Measurements from ENCODE around the gene ZNF516.

ZNF516 gene

GRCh38 chr18:76468345-76469304 is 26.4 kb downstream of the ZNF516 start:
- DNase-seq, result peak; percentile 29 to 36

GRCh38 chr18:76467371-76468190 is 27.5 kb downstream of the ZNF516 start:
- peak; percentile 88 to 93 for DNase-seq

GRCh38 chr18:76466410-76466991 is 28.5 kb downstream of the ZNF516 start:
- no peak for DNase-seq

DNA sequence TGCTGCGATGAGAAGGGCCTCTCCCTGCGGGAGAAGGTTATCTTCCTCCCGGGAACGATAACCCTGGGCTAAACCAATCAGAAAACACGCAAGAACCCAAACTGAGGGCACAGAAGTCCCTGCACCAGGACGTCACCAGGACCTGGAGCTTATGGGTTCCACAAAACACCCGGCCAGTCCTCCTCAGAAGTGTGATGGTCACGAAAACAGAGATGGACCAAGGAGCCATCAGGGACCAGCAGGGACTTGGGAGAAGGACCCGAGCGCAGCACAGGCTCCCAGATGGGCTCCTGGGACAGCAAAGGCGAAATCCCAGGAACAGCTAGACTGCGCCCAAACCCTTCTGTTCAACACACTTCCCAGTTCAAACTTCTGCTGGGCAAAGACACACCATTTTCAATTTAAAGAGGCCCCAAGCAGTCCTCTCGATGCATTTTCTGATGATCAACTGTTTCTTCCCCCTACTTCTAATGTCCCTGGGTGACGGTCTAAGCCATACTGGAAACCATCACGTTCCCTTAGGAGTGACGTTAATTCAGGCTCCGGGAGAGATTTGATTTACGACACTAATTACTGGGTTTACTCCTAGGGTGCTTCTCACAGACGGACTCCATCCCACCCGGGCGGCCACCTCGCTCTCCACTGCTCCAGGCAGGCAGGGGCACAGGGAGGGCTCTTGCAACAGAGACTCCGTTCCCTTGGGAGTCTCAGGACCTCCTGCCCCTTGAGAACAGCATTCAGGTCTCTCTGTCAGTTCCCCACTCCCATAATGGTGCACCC is 29.2 kb downstream of the ZNF516 start:
- DNase-seq, result no peak

DNA sequence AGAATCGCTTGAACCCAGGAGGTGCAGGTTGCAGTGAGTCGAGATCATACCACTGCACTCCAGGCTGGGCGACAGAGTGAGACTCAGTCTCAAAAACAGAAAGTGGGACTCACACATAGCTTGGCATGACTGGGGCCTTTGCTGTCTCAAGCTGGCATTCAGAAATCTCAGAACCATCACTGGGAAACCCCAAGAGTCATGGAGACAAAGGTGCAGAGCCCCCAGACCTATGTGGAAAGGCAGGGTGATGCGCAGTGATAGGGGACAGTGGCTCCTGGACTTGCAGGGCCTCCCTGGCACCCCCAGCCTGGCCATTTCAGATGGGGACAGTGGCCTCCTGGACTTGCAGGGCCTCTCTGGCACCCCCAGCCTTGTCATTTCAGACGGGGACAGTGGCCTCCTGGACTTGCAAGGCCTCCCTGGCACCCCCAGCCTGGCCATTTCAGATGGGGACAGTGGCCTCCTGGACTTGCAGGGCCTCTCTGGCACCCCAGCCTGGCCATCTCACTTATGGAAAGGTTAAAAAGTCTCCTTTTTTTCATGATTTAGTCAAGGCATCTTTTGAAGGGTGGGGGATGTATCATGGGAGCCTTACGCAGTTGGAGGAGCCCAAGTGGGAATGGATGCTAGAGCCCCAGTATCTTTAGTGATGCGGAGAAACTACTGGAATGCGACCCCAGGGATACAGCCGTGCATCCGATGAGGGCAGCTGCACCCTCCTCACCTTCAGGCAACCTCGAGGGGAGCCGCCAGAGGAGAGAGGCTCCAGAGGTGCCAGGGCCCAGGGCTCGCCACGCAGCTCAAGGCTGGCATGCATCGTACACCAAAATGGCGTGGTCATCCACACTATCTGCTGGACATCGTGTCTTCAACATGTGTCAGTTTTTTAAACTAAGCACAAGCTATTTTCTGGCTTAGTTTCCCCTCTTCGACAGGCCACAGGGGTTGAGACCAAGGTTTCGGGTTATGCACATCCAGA is 30.5 kb downstream of the ZNF516 start:
- no peak for DNase-seq

GRCh38 chr18:76463872-76464271 is 31.2 kb downstream of the ZNF516 start:
- no peak for DNase-seq

DNA sequence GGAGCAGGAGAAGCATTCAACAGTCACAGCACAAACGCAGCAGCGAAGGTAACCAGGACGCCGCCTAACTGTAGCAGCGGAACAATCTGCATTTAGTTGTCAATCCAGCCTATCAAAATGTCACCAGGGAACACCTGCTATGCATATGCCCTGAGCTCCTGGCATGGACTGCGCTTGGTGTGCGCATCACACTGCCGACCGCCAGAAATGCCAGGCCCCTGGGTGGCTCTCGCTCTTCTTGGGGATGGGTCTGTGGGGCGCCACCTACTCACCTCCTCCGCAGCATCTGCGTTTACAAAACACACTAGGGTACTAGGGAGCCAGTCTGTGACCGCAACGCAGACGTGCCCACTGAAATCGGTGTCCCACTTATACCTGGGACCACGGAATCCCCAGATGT is 31.7 kb downstream of the ZNF516 start:
- no peak for DNase-seq

- no peak for DNase-seq
Measured at GRCh38 chr18:76462326-76462694, 32.7 kb downstream of the ZNF516 start.

- no peak for DNase-seq
Measured at GRCh38 chr18:76461692-76462325, 33.2 kb downstream of the ZNF516 start.

GRCh38 chr18:76461148-76461547 is 33.9 kb downstream of the ZNF516 start:
- no peak for DNase-seq

- DNase-seq, result no peak
Measured at GRCh38 chr18:76460482-76460881, 34.6 kb downstream of the ZNF516 start.

DNA sequence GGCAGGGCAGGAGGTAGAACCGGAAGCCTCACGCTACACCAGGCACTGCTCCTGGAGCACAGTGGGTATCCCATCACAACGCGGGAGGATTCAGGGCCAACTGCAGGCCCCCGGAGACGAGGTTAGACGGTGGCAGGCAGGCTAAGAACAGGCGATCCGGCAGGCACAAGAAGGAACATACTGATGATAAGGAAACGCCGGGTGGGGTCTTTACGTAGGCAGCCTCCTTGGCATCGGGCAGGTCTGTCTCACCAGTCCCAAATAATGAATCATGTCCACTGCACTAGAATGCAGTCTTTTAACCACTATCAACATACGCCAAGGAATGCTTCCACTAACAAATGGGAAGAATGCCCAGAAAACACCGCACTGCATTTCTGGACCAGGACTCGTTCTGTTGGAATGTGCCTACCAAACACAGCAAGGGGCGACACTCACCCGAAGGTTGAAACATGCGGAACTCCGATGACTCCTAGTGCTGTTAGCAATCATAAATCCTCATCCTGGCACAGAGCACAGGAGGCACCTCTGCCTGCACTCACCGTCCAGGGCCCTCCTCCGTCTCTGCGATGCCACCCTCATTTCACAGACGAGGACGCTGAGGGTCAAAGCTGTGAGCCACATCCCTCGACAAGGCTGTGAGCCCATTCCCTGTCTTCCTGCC is 35.2 kb downstream of the ZNF516 start:
- no peak for DNase-seq

- no peak for DNase-seq
Measured at GRCh38 chr18:76459312-76459686, 35.7 kb downstream of the ZNF516 start.

DNA sequence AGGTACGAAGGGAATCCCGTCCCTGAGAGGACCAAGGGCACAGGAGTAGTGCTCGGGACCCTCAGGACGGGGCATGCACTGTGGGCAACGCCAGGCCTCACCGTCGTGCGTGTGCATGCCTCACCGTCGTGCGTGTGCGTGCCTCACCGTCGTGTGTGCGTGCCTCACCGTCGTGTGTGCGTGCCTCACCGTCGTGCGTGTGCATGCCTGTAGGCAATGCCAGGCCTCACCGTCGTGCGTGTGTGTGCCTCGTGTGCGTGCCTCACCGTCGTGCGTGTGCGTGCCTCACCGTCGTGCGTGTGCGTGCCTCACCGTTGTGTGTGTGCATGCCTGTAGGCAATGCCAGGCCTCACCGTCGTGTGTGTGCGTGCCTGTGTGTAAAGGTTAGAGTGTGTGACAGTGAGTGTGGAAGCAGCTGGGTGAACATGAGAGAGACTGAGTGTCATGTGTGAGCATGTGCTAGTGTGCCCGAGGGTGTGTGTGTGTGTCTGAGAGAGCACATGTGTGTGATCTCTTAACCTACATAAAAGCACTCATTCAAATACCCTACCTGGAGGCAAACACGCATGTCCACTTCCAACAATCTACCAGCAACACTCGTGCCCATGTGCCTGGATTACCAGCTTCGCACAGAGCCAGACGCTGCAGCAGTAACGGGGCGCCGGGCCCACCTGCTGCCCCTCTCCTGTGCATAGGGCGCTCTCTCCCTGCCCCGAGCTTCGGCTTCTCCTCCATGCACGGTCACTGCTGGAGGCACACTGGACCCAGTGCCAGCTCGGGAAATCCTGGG is 36.3 kb downstream of the ZNF516 start:
- no peak for DNase-seq

GRCh38 chr18:76457957-76458356 is 37.1 kb downstream of the ZNF516 start:
- DNase-seq, result no peak

- DNase-seq, result no peak
Measured at GRCh38 chr18:76457475-76457874, 37.6 kb downstream of the ZNF516 start.

DNA sequence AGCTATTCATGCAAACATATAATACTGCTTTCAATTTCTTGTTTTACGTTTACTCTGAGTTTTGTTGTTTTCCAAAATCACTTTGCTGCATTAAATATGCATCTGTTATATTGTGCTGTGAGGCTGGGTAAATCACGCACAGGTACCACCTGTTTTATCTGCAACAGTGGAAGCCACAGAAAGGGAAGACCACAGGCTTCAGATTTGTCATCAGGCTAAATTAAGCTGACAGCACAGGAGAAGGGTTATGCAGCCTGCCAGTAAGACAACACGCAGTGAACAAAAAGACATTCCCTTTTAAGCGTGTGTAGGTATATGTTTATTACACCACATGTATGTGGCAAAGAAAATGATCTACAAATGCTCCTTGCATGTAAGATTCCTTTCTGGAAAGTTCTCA is 38.2 kb downstream of the ZNF516 start:
- DNase-seq, result no peak

DNA sequence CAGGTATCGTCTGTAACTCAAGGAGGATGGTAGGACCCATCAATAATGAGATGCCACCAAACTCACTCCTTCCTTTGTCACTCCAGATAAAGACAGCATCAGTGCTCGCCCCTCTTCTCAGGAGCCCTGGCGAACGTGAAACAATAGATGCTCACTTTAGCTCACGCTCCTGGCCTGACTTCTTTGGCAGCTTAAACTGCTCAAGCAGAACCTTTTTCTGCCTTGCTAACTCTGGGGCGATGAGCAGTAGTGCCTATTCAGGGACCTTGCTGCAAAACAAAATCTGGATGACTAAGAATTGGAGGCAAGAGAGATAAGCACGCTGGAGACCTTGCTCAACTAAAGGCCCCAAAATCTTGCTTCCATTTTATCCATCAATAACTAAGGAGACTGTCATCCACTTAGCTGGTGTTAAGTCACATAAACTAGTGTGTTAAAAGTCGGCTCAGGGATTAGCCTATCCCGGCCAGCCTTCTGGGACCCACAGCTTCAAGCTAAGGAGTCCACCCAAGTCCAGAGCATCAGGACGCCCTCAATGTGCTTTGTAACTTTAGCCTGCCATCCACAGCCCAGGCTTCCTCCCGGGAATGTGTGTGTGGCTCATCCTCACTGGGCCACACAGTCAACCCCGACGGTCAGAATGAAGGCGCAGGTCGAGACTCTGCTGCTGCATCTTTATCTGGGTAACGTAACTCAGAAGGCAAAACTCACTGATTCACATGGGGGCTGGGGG is 38.9 kb downstream of the ZNF516 start:
- DNase-seq, result no peak
